GM12874 (cell line): ENCODE measurements around the gene ALOXE3.
A peak's percentile ranks its signal among the peaks of the same experiment; 100 is the strongest.

Source experiments
- CTCF ChIP-seq: IDR thresholded peaks from 2 replicates; pipeline ENCODE4 v1.5.1; 2011; ENCODE audit warnings: low read depth, mild to moderate bottlenecking, control low read depth, low read length, moderate library complexity; ENCODE audit not compliant: insufficient read depth

The ALOXE3 gene

DNA sequence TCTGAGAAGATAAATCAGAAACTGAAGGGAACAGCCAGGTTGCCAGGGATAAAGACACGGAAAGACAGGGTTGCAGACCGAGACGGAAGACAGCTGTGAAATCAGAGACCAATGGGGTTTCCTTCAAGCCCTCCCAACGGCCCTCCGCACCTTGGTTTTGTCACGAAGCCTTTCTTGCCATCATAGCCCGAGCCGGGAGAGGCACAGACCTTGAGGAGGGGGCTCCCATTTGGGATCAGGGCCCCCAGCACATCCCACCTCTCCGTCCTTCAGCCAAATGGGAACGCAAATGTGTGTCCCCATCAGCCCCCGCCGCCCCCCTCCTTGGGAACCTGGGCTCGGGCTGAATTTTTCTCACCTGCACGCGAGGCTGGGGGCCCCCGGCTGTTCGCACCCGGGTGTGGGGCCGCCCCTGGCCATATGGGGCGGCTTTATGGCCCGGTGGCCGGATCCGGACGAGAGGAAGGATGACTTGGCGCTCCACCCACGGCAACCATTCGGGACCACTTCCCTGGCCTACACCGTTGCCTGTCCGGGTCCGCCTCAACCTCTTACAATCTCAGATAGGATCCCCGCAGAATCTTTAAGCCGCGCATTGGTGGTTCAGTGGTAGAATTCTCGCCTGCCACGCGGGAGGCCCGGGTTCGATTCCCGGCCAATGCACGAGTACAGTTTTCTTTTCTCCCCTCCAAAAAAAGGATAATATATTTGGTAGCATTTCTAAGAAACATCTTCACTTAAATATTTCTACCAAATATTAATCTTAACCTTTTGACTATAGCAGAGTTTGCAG is 7.0 kb upstream of the ALOXE3 start:
- no peak for TF ChIP-seq CTCF

- no peak for TF ChIP-seq CTCF
These were observed 6.2 kb upstream of the ALOXE3 start for GRCh38 chr17:8124350-8125153.

- no peak for TF ChIP-seq CTCF
These were observed 5.5 kb upstream of the ALOXE3 start, which contains the start of gene HES7 for GRCh38 chr17:8123695-8124349. Gene HES7 (minus strand): TSS chr17:8124106. CDS start chr17:8124084, 22 bp downstream.

DNA sequence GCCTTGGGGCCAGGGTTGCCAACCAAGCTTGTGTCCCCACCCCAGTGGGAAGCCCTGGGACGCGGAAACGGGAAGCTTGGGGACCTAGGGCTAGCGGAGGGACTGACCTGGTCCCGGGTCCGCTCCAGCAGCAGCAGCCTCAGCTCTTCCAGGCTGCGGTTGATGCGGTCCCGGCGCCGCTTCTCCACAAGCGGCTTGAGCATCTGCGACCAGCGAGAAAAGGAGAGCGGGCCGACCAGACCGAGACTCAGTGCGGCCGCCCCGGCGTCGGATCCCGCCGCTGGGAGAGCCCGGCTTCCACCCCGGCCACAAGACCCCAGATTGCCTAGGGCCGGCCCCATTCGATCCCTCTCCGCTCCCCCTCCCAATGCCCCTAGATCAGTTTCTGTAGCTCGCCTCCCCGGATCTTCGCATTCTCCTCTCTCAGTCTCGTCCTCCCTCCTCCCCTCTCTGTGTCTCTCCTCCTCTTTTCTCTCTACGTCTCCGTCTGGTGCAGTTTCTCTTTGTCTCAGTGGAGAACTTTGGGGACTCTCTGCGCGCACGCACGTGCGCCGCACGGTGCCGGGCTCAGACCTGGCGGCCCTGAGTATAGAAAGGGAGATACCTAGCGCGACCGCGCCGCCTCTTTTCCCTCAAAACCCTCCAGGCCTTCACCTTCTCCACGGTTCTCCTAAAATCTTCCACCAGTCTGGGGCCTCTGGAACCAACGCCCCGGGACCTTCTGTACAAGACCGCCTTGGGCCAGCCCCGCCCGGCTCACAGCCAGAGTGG is 4.8 kb upstream of the ALOXE3 start:
- TF ChIP-seq CTCF = no peak

DNA sequence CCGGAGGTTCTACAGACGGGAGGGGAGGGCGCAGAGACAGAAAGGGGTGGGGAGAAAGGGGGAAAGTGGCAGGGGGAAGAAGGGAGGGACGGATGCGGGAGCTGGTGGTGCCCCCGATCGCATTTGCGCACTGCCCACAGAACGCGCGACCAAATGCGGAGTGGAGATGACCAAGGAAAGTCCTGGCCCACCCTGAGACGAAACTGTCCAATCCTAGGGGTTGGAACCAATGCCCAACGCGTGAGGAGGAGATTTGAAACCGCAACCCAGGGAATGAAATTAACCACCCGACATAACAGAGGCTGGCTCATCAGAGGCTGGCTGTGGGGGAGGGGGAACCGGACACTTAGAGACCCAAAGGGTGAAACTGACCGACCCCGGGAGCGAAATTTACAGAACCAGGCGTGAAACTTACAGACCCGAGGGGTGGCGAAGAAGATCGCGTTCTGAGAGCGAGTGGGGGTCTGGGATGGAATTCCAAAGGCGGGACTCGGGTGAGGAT is 4.2 kb upstream of the ALOXE3 start:
- no peak for TF ChIP-seq CTCF

- peak; percentile 86 for TF ChIP-seq CTCF
These were observed 3.5 kb upstream of the ALOXE3 start for GRCh38 chr17:8121681-8122421.
